HG02571 (cell line): Measurements from ENCODE around the gene FBXO45.
"Not testable (repeated sequence)": the region's sequence is repeated elsewhere in the genome, so short reads cannot be mapped to it uniquely, and the experiment has no call there.

Experiments
- ATAC-seq: cut with Tn5 transposase; IDR thresholded peaks from one replicate; pipeline ENCODE4 v1.9.1; 2021; ENCODE audit warnings: mild to moderate bottlenecking, moderate library complexity; ENCODE audit not compliant: unreplicated experiment

FBXO45 gene

GRCh38 chr3:196568246-196569002 lies at the start of gene FBXO45, which contains the start of gene WDR53:
FBXO45 (plus strand) TSS chr3:196568660; CDS start chr3:196568985, 325 bp downstream.
WDR53 (minus strand) TSS chr3:196568554; CDS start chr3:196561475, 7,079 bp downstream.
- peak; percentile 89 for ATAC-seq

- ATAC-seq: no peak
These were observed 49.3 kb upstream of the FBXO45 start for GRCh38 chr3:196518966-196519717.

- ATAC-seq: no peak
These were observed 48.8 kb upstream of the FBXO45 start for GRCh38 chr3:196519718-196520082.

- not testable (repeated sequence) for ATAC-seq
These were observed 47.2 kb upstream of the FBXO45 start for GRCh38 chr3:196521291-196521690.

- no peak for ATAC-seq
These were observed 44.6 kb upstream of the FBXO45 start for GRCh38 chr3:196523841-196524240.

- no peak for ATAC-seq
These were observed 43.9 kb upstream of the FBXO45 start for GRCh38 chr3:196524527-196524926.

GRCh38 chr3:196525141-196525540 lies 43.3 kb upstream of the FBXO45 start:
- ATAC-seq: no peak

- ATAC-seq: peak; percentile 75
These were observed 39.7 kb upstream of the FBXO45 start for GRCh38 chr3:196528639-196529233.

- ATAC-seq: no peak
These were observed 37.0 kb upstream of the FBXO45 start for GRCh38 chr3:196531418-196531817.

- ATAC-seq: no peak
These were observed 35.2 kb upstream of the FBXO45 start for GRCh38 chr3:196533260-196533681.

- no peak for ATAC-seq
These were observed 31.0 kb upstream of the FBXO45 start for GRCh38 chr3:196537319-196537984.

GRCh38 chr3:196541684-196542445 lies 26.6 kb upstream of the FBXO45 start:
- no peak for ATAC-seq

- ATAC-seq: no peak
These were observed 23.9 kb upstream of the FBXO45 start for GRCh38 chr3:196544491-196544992.

- ATAC-seq: no peak
These were observed 21.9 kb upstream of the FBXO45 start for GRCh38 chr3:196546537-196546936.

GRCh38 chr3:196547067-196547466 lies 21.4 kb upstream of the FBXO45 start:
- no peak for ATAC-seq

GRCh38 chr3:196549312-196549711 lies 19.1 kb upstream of the FBXO45 start:
- ATAC-seq: not testable (repeated sequence)

- not testable (repeated sequence) for ATAC-seq
These were observed 18.3 kb upstream of the FBXO45 start for GRCh38 chr3:196550172-196550571.

- ATAC-seq: no peak
These were observed 16.2 kb upstream of the FBXO45 start for GRCh38 chr3:196552253-196552652.

GRCh38 chr3:196553551-196553950 lies 14.9 kb upstream of the FBXO45 start:
- no peak for ATAC-seq

GRCh38 chr3:196554205-196554604 lies 14.3 kb upstream of the FBXO45 start:
- ATAC-seq: no peak
